GM12801 (cell line): ENCODE results near the gene CREB3.

Experiments used
- TF ChIP-seq, protein P1 (sequence below): IDR thresholded peaks from one replicate; pipeline ENCODE4 v1.5.1; 2011; ENCODE audit warnings: control low read depth; ENCODE audit not compliant: insufficient read length; ENCODE audit errors: extremely low read depth

CREB3 gene

DNA sequence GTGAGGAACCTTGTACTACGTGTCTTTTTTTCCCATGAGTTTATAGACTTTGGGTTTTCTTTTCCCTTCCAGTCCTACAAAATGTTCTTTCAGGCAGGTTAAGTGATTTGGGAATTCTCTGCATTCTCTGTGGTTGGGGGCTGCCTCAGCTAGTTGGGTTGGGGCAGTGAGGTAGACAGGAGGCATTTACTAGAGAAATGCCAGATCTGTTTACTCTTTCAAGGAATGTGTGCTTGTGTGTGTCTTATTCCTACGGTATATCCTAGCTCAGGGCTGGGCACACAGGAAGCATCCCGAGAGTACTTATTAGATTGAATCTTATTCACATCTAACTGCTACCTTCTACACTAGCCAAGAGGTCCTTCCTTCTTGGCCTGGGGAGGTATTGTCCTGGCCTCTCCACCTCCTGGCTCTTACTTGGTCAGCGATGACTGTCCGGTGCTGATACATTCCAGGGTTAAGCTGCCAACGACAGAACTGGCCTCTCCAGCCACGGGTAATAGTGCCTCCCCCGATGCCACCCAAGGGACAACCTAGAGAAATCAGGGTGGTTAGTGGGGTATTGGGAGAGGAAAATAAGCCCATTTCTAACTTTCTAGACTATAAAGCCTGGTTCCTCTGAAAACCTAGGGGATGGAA lies 11.5 kb downstream of the CREB3 start:
- TF ChIP-seq, protein P1, sequence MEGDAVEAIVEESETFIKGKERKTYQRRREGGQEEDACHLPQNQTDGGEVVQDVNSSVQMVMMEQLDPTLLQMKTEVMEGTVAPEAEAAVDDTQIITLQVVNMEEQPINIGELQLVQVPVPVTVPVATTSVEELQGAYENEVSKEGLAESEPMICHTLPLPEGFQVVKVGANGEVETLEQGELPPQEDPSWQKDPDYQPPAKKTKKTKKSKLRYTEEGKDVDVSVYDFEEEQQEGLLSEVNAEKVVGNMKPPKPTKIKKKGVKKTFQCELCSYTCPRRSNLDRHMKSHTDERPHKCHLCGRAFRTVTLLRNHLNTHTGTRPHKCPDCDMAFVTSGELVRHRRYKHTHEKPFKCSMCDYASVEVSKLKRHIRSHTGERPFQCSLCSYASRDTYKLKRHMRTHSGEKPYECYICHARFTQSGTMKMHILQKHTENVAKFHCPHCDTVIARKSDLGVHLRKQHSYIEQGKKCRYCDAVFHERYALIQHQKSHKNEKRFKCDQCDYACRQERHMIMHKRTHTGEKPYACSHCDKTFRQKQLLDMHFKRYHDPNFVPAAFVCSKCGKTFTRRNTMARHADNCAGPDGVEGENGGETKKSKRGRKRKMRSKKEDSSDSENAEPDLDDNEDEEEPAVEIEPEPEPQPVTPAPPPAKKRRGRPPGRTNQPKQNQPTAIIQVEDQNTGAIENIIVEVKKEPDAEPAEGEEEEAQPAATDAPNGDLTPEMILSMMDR, result no peak

DNA sequence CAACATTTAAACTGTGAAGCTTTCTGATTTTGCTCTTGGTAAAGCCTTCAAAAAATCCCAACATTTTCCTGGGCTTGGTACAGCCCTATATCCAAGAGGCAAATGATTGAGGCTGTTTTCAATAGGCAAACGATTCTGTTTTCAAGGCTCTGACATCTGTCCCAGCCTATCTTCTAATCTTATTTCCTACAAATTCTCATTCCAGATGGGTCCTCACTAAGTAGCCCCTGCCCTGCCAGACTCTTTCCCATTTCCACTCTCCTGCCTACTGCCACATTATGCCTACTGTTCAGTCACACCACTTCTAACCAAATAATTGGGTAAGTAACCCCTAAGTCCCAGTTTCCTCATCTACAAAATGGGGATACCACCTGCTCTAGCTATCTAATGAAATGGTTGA lies 13.1 kb downstream of the CREB3 start:
- TF ChIP-seq, protein P1, result no peak

DNA sequence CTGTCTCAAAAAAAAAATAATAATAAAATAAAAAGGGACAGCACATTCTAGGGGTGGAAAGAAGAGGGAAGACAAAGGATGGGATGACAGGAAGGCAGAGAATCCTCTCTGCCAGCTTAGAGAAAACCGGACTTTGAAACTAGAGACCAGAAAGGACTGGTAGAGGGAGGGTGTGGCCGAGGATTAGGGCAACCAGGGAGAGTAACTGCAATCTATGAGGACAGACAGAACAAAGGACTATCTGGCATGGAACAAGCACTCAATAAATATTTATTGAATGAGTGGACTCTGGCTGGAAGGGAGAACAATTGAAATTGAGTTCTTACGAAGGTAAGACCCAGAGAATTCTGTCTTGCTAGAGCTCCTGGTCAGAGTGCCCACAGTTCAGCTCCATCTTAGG lies 14.1 kb downstream of the CREB3 start:
- TF ChIP-seq, protein P1, result no peak

DNA sequence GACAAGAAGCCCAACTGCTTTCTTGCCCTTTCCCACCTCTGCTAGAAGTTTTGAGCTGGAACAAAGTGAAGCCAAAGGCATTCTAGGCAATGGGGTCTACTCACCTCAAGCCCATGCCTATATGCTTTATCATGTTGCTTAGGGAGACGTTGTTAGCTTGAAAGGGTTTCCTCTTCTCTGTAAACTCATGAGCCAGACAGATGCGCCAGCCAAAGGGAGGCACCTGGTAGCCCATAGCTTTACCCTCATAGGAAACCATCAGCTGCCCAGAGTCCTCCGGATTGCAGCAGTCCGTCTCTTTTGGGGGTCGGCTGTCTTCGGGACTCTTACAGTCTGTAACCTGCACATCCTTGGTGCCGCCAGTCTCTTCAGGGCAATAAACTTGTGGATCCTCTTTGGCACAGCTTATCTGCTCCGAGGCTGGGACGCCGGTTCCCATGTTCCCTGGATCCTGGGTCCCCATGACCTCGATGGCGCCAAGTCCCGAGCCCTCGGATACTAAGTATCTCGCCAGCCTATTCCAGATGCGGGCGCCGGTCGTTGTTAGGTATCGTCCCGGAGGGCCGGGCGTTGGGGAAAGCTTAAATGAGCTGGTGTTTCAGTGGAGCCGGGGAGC lies 15.9 kb downstream of the CREB3 start:
- TF ChIP-seq, protein P1, result no peak

DNA sequence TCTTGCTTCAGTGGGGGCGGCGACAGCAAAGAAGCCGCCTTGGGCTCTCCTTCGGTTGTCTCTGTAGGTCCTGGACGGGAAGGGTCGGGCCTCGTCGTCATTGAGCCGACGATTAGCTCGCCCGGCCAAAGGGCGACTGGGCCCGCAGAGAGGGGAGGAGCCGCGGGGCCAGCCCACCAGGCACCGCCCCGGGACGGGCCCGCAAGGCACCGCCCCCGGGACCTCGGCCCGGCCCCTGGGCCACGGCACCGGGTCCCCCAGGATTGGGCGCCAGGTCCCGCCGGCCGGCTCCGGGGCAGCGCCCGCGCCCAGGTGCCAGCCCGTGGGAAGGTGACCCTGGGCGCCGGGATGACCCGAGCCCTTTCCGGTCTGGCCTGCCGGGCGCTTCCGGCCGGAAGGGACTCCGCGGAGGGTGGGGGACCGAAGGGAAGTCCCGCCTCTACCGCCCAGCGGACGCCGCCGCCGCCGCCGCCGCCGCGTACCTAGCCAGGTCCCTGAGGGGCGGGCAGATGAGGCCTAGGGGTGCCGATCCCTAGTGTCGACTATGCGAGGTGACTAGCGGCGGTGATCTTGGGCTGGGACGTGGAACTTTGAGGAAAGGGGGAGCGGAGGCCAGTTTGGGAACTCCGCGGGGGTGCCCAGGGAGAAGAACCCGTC lies 16.5 kb downstream of the CREB3 start, which contains the start of the genes GBA2 and RGP1:
TSS of gene GBA2 (minus strand) at position 371 of the 657 bp plus-strand sequence. CDS start 524 bp downstream, outside the sequence.
TSS of gene RGP1 (plus strand) at position 430 of the 657 bp plus-strand sequence. CDS start 469 bp downstream, outside the sequence.
- TF ChIP-seq, protein P1, result no peak

DNA sequence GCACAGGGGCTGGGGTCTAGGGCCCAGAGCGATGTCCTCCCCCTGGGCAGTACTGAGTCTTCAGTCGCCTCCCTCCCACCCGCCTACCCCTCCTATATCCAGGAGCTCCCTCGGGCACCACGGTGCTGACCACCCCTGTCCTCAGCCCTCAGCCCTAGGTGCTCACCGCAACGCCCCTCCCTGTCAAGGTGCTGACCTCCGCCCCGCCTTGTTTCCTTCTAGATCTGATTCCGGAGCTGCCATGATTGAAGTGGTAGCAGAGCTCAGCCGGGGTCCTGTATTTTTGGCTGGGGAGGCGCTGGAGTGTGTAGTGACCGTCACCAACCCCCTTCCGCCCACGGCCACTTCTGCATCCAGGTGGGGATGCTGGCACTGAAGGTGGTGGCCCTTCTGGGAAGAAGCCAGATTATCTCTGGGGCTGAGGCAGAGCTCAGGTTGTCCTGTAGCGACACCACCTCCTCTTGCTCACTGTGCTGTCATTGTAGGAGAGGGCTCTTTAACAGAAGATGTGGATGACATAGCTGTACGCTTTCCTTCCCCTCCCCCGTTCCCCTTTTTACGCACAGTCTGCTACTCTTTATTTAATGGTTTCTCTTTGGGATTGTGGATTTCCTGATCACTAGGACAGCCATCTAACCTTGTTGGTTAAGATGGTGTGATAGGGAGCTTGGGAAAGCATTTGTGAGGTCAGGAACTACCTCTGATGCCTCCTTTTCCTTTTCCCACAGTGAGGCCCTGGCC lies 17.2 kb downstream of the CREB3 start:
- TF ChIP-seq, protein P1, result no peak

DNA sequence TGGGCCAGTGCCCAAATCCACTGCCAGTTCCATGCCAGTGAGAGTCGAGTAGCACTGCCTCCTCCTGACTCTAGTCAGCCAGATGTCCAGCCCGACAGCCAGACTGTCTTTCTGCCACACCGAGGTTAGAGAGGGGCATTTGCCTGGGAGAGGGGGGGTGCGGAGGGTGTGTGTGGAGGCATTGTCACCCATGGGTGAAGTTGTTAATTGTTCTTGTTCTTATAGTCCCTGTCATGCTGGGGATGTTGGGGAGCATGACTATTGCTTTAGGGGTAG lies 17.7 kb downstream of the CREB3 start:
- TF ChIP-seq, protein P1, result no peak
